Measurements from ENCODE around the gene PHPT1. TPM values are rescaled to one million over a fixed set of nuclear protein-coding genes. Genes with fewer than 3 reads are reported as not detected.
"Not testable (repeated sequence)": the region's sequence is repeated elsewhere in the genome, so short reads cannot be mapped to it uniquely, and the experiment has no call there.

Gene PHPT1
- total RNA-seq, 1 donor from 2014 or later, result 81.7 TPM

- DNase-seq (ENCODE audit: low read depth), result peak; percentile 23
Measured at GRCh38 chr9:136858844-136859757, 9.9 kb downstream of the PHPT1 start.

GRCh38 chr9:136860529-136860928, 11.3 kb downstream of the PHPT1 start:
- no peak for DNase-seq (ENCODE audit: low read depth)

- DNase-seq (ENCODE audit: low read depth), result no peak
Measured at GRCh38 chr9:136860933-136861873, 12.0 kb downstream of the PHPT1 start.

GRCh38 chr9:136861874-136862457, 12.8 kb downstream of the PHPT1 start:
- no peak for DNase-seq (ENCODE audit: low read depth)

GRCh38 chr9:136862849-136863622, 13.8 kb downstream of the PHPT1 start:
- DNase-seq (ENCODE audit: low read depth), result no peak

GRCh38 chr9:136863623-136864273, 14.5 kb downstream of the PHPT1 start:
- no peak for DNase-seq (ENCODE audit: low read depth)

GRCh38 chr9:136865041-136865767, 16.0 kb downstream of the PHPT1 start:
- no peak for DNase-seq (ENCODE audit: low read depth)

GRCh38 chr9:136865768-136866103, 16.5 kb downstream of the PHPT1 start:
- DNase-seq (ENCODE audit: low read depth), result no peak

- DNase-seq (ENCODE audit: low read depth), result not testable (repeated sequence)
Measured at GRCh38 chr9:136866898-136867421, 17.8 kb downstream of the PHPT1 start.

- DNase-seq (ENCODE audit: low read depth), result no peak
Measured at GRCh38 chr9:136867480-136867879, 18.3 kb downstream of the PHPT1 start.

GRCh38 chr9:136867917-136868316, 18.7 kb downstream of the PHPT1 start:
- no peak for DNase-seq (ENCODE audit: low read depth)

- DNase-seq (ENCODE audit: low read depth), result no peak
Measured at GRCh38 chr9:136868644-136869043, 19.4 kb downstream of the PHPT1 start.

GRCh38 chr9:136869611-136870010, 20.4 kb downstream of the PHPT1 start:
- not testable (repeated sequence) for DNase-seq (ENCODE audit: low read depth)

GRCh38 chr9:136875155-136875554, 25.9 kb downstream of the PHPT1 start:
- no peak for DNase-seq (ENCODE audit: low read depth)

- DNase-seq (ENCODE audit: low read depth), result no peak
Measured at GRCh38 chr9:136876476-136876875, 27.3 kb downstream of the PHPT1 start.

- DNase-seq (ENCODE audit: low read depth), result no peak
Measured at GRCh38 chr9:136880651-136881050, 31.4 kb downstream of the PHPT1 start.

GRCh38 chr9:136881691-136882108, 32.5 kb downstream of the PHPT1 start:
- peak; percentile 18 for DNase-seq (ENCODE audit: low read depth)

- DNase-seq (ENCODE audit: low read depth), result peak; percentile 86
Measured at GRCh38 chr9:136882109-136882946, 33.1 kb downstream of the PHPT1 start.

- DNase-seq (ENCODE audit: low read depth), result not testable (repeated sequence)
Measured at GRCh38 chr9:136882947-136883283, 33.7 kb downstream of the PHPT1 start.
